OCI-LY7 (cell line): ENCODE results near the gene DET1. TPM values are rescaled to one million over a fixed set of nuclear protein-coding genes. Genes with fewer than 3 reads are reported as not detected.

Experiments
- BruUV-seq: library from RNA; stranded (reverse); fragments of 400-500 nt; replicated peaks from 2 replicates; lab custom pipeline; 2021; lab: Mats Ljungman, UMichigan
- CTCF ChIA-PET: fragments of 300-600 bp; sonication (Branson Sonifier 250); formaldehyde crosslinking; loops from one replicate; lab custom pipeline; 2022; ENCODE audit warnings: antibody characterized with exemption; ENCODE audit not compliant: unreplicated experiment; lab: Charles Lee
- POLR2A ChIA-PET: fragments of 300-600 bp; sonication (Branson Sonifier 250); formaldehyde crosslinking; loops from one replicate; lab custom pipeline; 2022; ENCODE audit warnings: antibody characterized with exemption; lab: Charles Lee
- DNase-seq: peaks from one replicate; pipeline ENCODE4 v3.0.0-alpha.2; 2015; ENCODE audit warnings: low spot score
- H2AFZ ChIP-seq: fragments of 200-600 bp; sonication (generic), shearing (Covaris generic); 2 replicates; pipeline ENCODE4 v1.6.1; 2014; ENCODE audit warnings: mild to moderate bottlenecking, antibody characterized with exemption, low read length, moderate library complexity
- H3K27ac ChIP-seq: fragments of 200-600 bp; sonication (generic); 2 replicates; pipeline ENCODE4 v1.5.1; 2014; ENCODE audit warnings: mixed run types, low read depth, mild to moderate bottlenecking, moderate library complexity, low read length, inconsistent platforms; ENCODE audit not compliant: poor library complexity, severe bottlenecking
- H3K36me3 ChIP-seq: fragments of 200-600 bp; sonication (generic); 2 replicates; pipeline ENCODE4 v1.6.1; 2014; ENCODE audit warnings: mild to moderate bottlenecking, antibody characterized with exemption, low read length, moderate library complexity, mixed read lengths; ENCODE audit not compliant: insufficient read depth
- H3K4me1 ChIP-seq: fragments of 200-600 bp; sonication (generic); 2 replicates; pipeline ENCODE4 v1.5.1; 2014; ENCODE audit warnings: mild to moderate bottlenecking, low read length; ENCODE audit not compliant: insufficient read depth, poor library complexity, severe bottlenecking
- H3K4me2 ChIP-seq: fragments of 200-600 bp; sonication (generic); 2 replicates; pipeline ENCODE4 v1.6.1; 2014; ENCODE audit warnings: mild to moderate bottlenecking, low read length
- H3K4me3 ChIP-seq: fragments of 200-600 bp; sonication (generic); 2 replicates; pipeline ENCODE4 v1.5.1; 2014; ENCODE audit warnings: mild to moderate bottlenecking, low read depth, low read length; ENCODE audit not compliant: poor library complexity, severe bottlenecking
- H3K79me2 ChIP-seq: fragments of 200-600 bp; sonication (generic); 2 replicates; pipeline ENCODE4 v1.6.1; 2016; ENCODE audit warnings: low read depth, mild to moderate bottlenecking, low read length, moderate library complexity, mixed read lengths; ENCODE audit not compliant: insufficient read depth
- H3K9me2 ChIP-seq: fragments of 200-600 bp; sonication (generic); 2 replicates; pipeline ENCODE4 v1.6.1; 2016; ENCODE audit warnings: mild to moderate bottlenecking, low read length, mixed read lengths; ENCODE audit not compliant: insufficient read depth
- H3K9me3 ChIP-seq: fragments of 200-600 bp; sonication (generic); 2 replicates; pipeline ENCODE4 v1.6.1; 2014; ENCODE audit warnings: mild to moderate bottlenecking, mixed run types, low read length, mixed read lengths
- H4K20me1 ChIP-seq: fragments of 200-600 bp; sonication (generic); 2 replicates; pipeline ENCODE4 v1.6.1; 2014; ENCODE audit warnings: mild to moderate bottlenecking, antibody characterized with exemption, low read length, moderate library complexity, mixed read lengths; ENCODE audit not compliant: insufficient read depth
- CTCF ChIP-seq: fragments of 200-600 bp; sonication (generic); conservative IDR thresholded peaks from 2 replicates; pipeline ENCODE4 v1.5.1; 2014; ENCODE audit warnings: mild to moderate bottlenecking, antibody characterized with exemption, low read length, moderate library complexity, mixed read lengths
- EZH2phosphoT487 ChIP-seq: fragments of 200-600 bp; sonication (generic); IDR thresholded peaks from 2 replicates; pipeline ENCODE4 v1.6.1; 2018; ENCODE audit warnings: low read depth, borderline replicate concordance, mild to moderate bottlenecking, mixed run types, antibody characterized with exemption, low read length, moderate library complexity, mixed read lengths
- intact Hi-C: fragments of 100-400 bp; cut with micrococcal nuclease; formaldehyde crosslinking; loops from one replicate; pipeline ENCODE4 v1.10.0; 2022; ENCODE audit not compliant: unreplicated experiment
- total RNA-seq, 2 experiments: library from RNA; depleted of rRNA in 1 of 2; stranded (reverse); fragments of >200 nt in 1 of 2; shearing (Covaris generic) in 1 of 2; gene quantifications; 2 replicates each; pipeline ENCODE4 v1.2.3, GENCODE V29; 2014 to 2022

DET1 gene
- total RNA-seq, 2 experiments from 2014 or later: 9.7 to 9.8 TPM

GRCh38 chr15:88571852-88572259 lies 25.4 kb upstream of the DET1 start:
- no peak overlapping the region for H2AFZ ChIP-seq
- ChIA-PET CTCF (no interaction called here), POLR2A (no interaction called here)
- intact Hi-C loops: no loop called here
- no peaks in the 10 kb centered on the region for H3K9me3 ChIP-seq
- no TSS peak for BruUV-seq
- H3K9me2 ChIP-seq: no peaks in the 10 kb centered on the region
- H3K4me3 ChIP-seq: no peak overlapping the region
- H3K36me3 ChIP-seq: no peaks in the 10 kb centered on the region
- no peak overlapping the region for H3K4me2 ChIP-seq
- no peaks in the 10 kb centered on the region for H3K79me2 ChIP-seq
- no peak overlapping the region for H3K27ac ChIP-seq
- TF ChIP-seq CTCF (no peak), EZH2phosphoT487 (no peak)
- peaks cover 4% of the 10 kb centered on the region for H3K4me1 ChIP-seq
- H4K20me1 ChIP-seq: no peaks in the 10 kb centered on the region
- no peak for DNase-seq

- no peak overlapping the region for H3K27ac ChIP-seq
- TF ChIP-seq CTCF (no peak), EZH2phosphoT487 (no peak)
- POLR2A ChIA-PET: no interaction called here
- no peaks in the 10 kb centered on the region for H3K36me3 ChIP-seq
- no peak overlapping the region for H3K4me3 ChIP-seq
- H3K9me3 ChIP-seq: no peaks in the 10 kb centered on the region
- H4K20me1 ChIP-seq: no peaks in the 10 kb centered on the region
- DNase-seq: no peak
- CTCF ChIA-PET: no interaction called here
- H2AFZ ChIP-seq: no peak overlapping the region
- H3K79me2 ChIP-seq: no peaks in the 10 kb centered on the region
- H3K4me1 ChIP-seq: peaks cover 4% of the 10 kb centered on the region
- BruUV-seq: no TSS peak
- intact Hi-C loops: no loop called here
- H3K9me2 ChIP-seq: no peaks in the 10 kb centered on the region
- H3K4me2 ChIP-seq: 0 out of 2 replicates have a peak overlapping the region, but pooled peaks have one; percentile 9
Measured at GRCh38 chr15:88571153-88571851, 24.8 kb upstream of the DET1 start.

DNA sequence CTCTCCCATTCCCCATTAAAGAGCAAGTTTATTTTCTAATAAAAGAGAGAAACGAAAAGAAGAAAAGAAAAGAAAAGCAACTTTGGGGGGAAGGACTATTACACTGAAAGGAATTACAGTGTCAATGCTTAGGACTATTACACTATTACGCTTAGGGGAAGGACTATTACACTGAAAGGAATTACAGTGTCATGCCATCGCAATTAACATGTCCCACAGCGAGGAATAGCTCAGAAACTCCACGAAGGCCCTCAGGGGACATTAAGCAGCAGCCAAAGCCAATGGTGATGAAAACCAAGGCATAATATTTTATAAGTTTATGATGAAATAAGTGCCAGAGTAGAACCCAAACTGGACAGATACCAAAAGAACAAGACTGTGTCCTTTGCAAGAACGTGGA lies 22.1 kb upstream of the DET1 start:
- no peak overlapping the region for H3K27ac ChIP-seq
- no peak overlapping the region for H2AFZ ChIP-seq
- intact Hi-C loops: no loop called here
- H3K9me3 ChIP-seq: no peaks in the 10 kb centered on the region
- BruUV-seq: no TSS peak
- no peak overlapping the region for H3K4me2 ChIP-seq
- no peaks in the 10 kb centered on the region for H3K36me3 ChIP-seq
- TF ChIP-seq CTCF: no peak
- TF ChIP-seq EZH2phosphoT487: no peak
- no peaks in the 10 kb centered on the region for H3K79me2 ChIP-seq
- DNase-seq: no peak
- POLR2A ChIA-PET: interaction anchor here (0.6 kb wide), 1 partner anchor 77 kb away, joined by 3 read pairs; no protein-coding TSS in a partner anchor
- CTCF ChIA-PET: no interaction called here
- no peaks in the 10 kb centered on the region for H4K20me1 ChIP-seq
- H3K4me1 ChIP-seq: peaks cover 4% of the 10 kb centered on the region
- no peak overlapping the region for H3K4me3 ChIP-seq
- no peaks in the 10 kb centered on the region for H3K9me2 ChIP-seq
